Effector CD8-positive, alpha-beta T cell (primary cell): Measurements from ENCODE around the gene CGB5.
"Not testable (repeated sequence)": the region's sequence is repeated elsewhere in the genome, so short reads cannot be mapped to it uniquely, and the experiment has no call there.

ENCODE experiments used
- DNase-seq: peaks from one replicate; lab custom pipeline; 2025; lab: John Stamatoyannopoulos, UW

CGB5 gene

GRCh38 chr19:49020931-49021895 lies 22.4 kb upstream of the CGB5 start:
- DNase-seq: no peak

- no peak for DNase-seq
These were observed 21.5 kb upstream of the CGB5 start for GRCh38 chr19:49022116-49022515.

GRCh38 chr19:49024233-49024632 lies 19.4 kb upstream of the CGB5 start, which contains the start of gene CGB3:
CGB3 (minus strand) TSS chr19:49024333; CDS start chr19:49023971, 362 bp downstream.
- DNase-seq: not testable (repeated sequence)

- DNase-seq: not testable (repeated sequence)
These were observed 18.6 kb upstream of the CGB5 start for GRCh38 chr19:49025088-49025487.

- DNase-seq: not testable (repeated sequence)
These were observed 18.0 kb upstream of the CGB5 start for GRCh38 chr19:49025599-49025998.

- not testable (repeated sequence) for DNase-seq
These were observed 15.0 kb upstream of the CGB5 start for GRCh38 chr19:49028686-49029085.

- not testable (repeated sequence) for DNase-seq
These were observed 13.9 kb upstream of the CGB5 start for GRCh38 chr19:49029749-49030148.

GRCh38 chr19:49030323-49030722 lies 13.3 kb upstream of the CGB5 start:
- DNase-seq: not testable (repeated sequence)

GRCh38 chr19:49031642-49032301 lies 11.9 kb upstream of the CGB5 start, which contains the start of gene CGB2:
CGB2 (plus strand) TSS chr19:49031890; CDS start chr19:49032096, 206 bp downstream.
- DNase-seq: peak; percentile 18

- not testable (repeated sequence) for DNase-seq
These were observed 6.8 kb upstream of the CGB5 start, which contains the start of gene CGB1 for GRCh38 chr19:49036815-49037214. CGB1 (minus strand) TSS chr19:49036895; CDS start chr19:49036711, 184 bp downstream.

GRCh38 chr19:49038111-49038510 lies 5.5 kb upstream of the CGB5 start:
- not testable (repeated sequence) for DNase-seq

- DNase-seq: not testable (repeated sequence)
These were observed 4.9 kb upstream of the CGB5 start for GRCh38 chr19:49038557-49039276.

- not testable (repeated sequence) for DNase-seq
These were observed 3.9 kb upstream of the CGB5 start for GRCh38 chr19:49039736-49040135.

GRCh38 chr19:49042177-49042576 lies 1.5 kb upstream of the CGB5 start:
- DNase-seq: no peak

- not testable (repeated sequence) for DNase-seq
These were observed 982 bp upstream of the CGB5 start for GRCh38 chr19:49042666-49043065.

GRCh38 chr19:49049011-49049410 lies 5.4 kb downstream of the CGB5 start, which contains the start of gene CGB8:
CGB8 (minus strand) TSS chr19:49049111; CDS start chr19:49048739, 372 bp downstream.
- not testable (repeated sequence) for DNase-seq

GRCh38 chr19:49049834-49050233 lies 6.2 kb downstream of the CGB5 start:
- not testable (repeated sequence) for DNase-seq

- not testable (repeated sequence) for DNase-seq
These were observed 6.9 kb downstream of the CGB5 start for GRCh38 chr19:49050376-49051033.

GRCh38 chr19:49056101-49056901 lies 12.7 kb downstream of the CGB5 start:
- peak; percentile 27 for DNase-seq
